Germinal center (tissue), 1 donor: ENCODE data around the gene CDH11.

Experiments
- DNase-seq: peaks from one replicate; pipeline ENCODE4 v3.0.0; 2012; ENCODE audit warnings: mixed read lengths, low spot score

Gene CDH11

DNA sequence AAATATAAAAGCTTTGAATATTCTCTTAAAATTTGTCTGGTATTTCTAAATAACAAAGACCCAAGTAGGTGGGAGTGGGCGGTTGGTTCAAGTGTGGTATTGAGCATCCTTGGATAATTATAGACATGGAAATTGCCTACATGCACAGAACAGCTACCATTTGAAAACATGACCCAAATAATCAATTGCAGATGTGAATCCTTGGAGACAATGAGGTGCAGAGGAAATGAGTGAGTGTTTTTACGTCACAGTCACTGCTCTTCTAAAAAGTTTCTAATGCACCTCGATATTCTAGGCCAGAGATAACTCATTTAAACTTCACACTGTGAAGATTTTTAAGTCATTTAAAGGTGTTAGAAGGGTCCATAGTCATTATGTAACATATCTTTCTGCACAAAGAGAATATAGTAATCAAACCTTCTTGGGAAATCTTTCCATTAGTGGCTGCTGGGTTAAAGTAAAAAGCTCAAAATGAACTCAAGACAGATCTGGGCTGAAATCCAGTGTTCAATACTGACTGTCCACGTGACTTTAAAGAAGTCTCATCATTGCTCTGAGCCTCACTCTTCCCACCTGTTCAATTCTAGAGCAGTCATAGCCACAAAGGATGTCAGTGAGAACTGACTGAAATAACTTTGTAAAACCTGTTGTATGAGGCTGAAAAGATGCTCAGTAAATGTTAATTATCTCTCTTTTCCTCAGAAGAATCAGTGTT lies 144.5 kb downstream of the CDH11 start:
- DNase-seq: no peak

GRCh38 chr16:64975821-64976220 lies 146.0 kb downstream of the CDH11 start:
- DNase-seq: no peak

- DNase-seq: no peak
These were observed 147.5 kb downstream of the CDH11 start for GRCh38 chr16:64974381-64974780.

DNA sequence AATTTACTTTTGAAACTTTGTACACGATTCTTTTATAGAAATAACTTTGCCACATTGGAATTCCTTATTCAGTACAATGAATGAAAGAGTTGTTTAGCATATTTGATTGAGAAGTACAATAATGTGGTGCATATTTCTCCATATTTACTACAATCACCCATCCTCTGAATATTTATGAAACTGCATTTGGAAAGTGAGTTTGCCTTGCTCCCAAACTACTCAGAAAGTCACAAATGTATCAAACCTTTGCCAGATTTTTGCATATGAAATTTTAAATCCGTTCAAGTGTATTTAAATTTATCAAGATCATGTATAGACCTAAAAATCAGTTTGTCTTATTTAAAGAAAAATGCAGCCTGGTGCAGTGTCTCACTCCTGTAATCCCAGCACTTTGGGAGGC lies 148.7 kb downstream of the CDH11 start:
- no peak for DNase-seq

GRCh38 chr16:64971171-64971570 lies 150.7 kb downstream of the CDH11 start:
- DNase-seq: no peak

- no peak for DNase-seq
These were observed 152.6 kb downstream of the CDH11 start for GRCh38 chr16:64969221-64969620.

DNA sequence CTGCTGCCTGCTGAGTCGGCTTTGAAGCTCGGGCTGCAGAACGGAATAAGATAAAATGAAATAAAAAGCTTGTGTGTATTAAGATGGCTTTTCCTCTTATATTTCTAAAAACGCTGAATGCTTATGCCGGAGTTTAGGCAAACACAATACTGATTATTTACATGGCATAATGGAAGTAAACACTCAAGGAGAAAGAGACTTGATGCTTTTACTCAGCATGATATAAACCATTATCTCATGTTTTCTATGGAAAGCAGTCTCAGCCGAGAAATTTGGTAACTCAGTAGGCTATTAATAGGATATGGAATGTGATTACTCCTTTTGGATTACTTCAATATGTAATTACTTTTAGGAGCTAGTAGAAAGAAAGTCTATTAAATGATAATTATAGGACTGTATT lies 153.3 kb downstream of the CDH11 start:
- DNase-seq: no peak

DNA sequence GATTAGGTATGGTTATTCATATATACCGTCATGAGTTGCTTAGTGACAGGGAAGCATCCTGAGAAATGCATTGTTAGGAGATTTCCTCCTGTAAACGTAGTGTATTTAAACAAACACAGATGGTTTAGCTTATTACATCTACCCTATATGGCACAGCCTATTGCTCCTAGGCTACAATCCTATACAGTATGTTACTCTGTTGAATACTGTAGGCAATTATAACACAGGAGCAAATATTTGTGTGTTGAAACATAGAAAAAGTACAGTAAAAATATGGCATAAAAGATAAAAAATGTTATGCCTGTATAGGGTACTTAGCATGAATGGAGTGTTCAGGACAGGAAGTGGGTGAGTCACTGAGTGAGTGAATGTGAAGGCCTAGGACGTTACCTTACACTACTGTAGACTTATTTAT lies 157.7 kb downstream of the CDH11 start:
- DNase-seq: no peak

GRCh38 chr16:64962786-64963185 lies 159.1 kb downstream of the CDH11 start:
- DNase-seq: no peak

DNA sequence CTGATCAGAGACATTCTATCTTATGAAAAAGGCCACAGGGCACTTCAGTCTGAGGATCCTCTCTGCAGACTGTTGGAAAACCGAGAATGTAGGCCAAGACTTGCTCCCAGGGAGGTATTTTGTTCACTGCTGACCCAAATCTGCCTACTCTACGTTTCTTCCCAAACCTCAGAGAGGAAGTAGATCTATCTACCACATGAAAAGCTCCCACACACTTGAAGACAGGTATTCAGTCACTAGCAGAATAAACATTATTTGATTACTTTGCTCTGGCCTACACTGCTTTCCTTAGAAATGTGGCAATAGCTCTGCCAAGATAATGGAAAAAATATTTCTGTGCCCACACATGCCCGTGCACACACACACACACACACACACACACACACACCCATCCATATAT lies 164.6 kb downstream of the CDH11 start:
- no peak for DNase-seq

DNA sequence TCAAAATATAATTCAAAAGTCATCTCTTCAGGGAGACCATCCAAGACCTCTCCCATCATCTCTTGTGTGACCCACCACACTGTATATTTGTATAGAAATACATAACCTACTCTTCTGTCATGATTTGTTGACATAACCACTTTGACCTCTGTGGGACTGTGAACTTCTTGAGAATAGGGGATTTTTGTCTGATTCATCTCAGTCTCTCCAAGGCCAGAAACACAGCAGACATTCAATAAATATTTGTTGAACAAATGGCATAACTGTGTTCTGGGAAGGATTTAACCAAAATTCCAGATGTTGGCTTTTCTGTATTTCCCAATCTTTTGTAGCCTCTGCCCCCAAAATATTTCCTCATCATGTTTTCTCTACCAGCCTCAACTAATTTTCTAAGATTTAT lies 169.7 kb downstream of the CDH11 start:
- no peak for DNase-seq

GRCh38 chr16:64951193-64951592 lies 170.7 kb downstream of the CDH11 start:
- no peak for DNase-seq

- DNase-seq: no peak
These were observed 171.1 kb downstream of the CDH11 start for GRCh38 chr16:64950731-64951130.

DNA sequence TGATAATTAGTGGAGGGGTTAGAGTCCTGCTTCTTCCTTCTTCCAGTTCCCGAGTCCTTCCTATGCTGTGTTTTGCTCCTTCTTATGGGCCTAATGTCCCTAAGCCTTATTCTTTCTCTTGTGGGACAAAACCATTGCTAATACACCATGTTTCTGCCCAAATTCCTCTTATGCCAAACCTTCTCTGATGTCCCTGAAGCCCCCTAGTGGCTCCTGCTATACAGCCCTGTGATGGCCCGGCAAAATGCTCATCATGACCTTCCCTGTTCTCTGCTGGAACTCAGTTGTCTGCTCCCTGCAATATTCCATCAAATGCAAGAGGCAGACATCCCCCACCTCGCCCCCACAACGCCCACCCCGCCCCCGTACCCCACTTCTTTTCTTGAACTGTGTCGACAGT lies 171.6 kb downstream of the CDH11 start:
- DNase-seq: no peak

DNA sequence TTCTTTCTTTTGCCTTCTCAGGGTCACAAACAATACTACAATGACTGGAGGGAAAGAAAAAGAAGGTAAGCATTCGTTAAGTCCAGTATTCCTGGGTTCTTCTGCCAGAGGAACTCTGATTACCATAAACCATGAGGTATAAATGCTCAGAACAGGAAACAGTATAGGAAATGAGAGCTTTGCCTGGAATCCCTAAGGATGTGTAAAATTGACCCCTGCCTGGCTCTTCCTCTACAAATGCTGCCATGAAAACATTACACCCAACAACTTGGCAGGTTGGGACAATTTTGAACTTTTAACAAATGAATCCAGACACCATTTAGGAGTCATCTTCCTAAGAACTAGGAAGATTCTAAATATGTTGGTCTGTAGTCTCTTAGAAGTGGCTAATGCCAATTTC lies 173.8 kb downstream of the CDH11 start:
- no peak for DNase-seq

GRCh38 chr16:64947651-64948050 lies 174.2 kb downstream of the CDH11 start:
- no peak for DNase-seq

- DNase-seq: no peak
These were observed 188.0 kb downstream of the CDH11 start for GRCh38 chr16:64933885-64934284.

DNA sequence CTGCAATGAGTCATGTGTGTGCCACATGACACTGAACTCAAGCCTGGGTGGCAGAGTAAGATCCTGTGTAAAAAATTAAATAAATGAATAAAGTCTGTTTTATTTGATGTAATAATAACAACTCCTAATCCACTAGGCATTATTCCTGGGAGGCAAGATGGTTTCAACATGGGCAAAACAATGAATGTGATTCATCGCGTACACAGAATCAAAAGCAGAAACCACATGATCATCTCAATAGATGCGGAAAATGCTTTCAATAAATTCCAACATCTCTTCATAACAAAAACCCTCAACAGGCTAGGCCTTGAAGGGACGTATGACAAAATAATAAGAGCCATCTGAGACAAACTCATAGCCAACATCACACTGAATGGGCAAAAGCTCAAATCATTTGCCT lies 195.4 kb downstream of the CDH11 start:
- DNase-seq: no peak

DNA sequence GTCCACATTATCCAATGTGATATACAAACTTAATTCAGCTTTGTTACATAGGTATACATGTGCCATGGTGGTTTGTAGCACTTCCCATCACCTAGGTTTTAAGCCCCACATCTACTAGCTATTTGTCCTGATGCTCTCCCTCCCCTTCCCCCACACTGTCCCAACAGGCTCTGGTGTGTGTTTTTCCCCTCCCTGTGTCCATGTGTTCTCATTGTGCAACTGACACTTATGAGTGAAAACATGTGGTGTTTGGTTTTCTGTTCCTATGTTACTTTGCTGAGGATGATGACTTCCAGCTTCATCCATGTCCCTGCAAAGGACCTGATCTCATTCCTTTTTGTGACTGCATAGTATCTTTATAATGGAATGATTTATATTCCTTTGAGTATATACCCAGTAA lies 196.7 kb downstream of the CDH11 start:
- no peak for DNase-seq

DNA sequence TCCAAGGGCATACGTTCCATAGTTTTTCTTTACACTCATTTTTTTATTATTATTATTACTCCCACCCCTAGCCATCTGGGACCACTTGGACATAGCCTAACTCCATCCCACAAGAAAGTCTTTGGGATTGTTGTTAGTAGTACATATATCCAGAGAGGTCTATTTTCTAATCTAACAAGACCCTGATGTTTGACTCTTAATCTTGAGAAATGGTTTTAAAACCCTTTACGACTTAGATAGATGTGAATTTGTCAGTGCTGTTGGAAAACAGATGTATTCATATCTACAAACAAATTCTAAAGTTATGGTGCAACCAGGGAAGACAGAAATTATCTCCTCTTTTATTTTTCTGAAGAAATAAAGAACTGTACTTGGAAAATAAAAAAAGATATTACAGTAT lies 197.8 kb downstream of the CDH11 start:
- no peak for DNase-seq

DNA sequence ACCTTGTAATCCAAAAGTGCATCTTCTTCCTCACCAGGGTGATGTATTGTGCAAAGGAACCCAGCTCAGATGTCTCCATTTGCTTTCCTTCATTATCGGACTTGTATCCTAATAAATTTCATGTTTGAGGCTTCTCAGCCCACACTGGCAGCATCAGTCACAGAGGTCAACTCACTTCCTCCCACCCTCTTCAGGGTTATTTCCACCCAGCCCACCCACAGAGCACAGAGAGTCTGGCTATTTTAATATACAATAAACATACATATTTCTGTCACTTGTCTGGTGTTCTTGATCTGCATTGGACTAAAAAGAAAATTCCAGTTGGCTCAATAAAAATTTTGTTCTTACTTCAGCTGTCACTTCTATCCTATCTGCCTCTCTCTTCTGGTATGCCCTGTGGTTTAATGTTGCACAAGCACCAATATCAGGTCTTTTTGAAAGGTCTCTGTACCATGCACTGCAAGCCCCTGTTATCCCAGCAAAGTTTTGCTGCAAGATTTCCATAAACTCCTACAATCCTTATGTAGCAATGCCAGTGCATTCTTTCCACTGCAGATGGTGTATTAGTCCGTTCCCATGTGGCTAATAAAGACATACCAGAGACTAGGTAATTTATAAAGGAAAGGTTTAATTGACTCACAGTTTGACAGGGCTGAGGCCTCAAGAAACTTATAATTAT lies 201.8 kb downstream of the CDH11 start:
- no peak for DNase-seq

- DNase-seq: no peak
These were observed 202.7 kb downstream of the CDH11 start for GRCh38 chr16:64919141-64919540.

GRCh38 chr16:64916051-64916450 lies 205.8 kb downstream of the CDH11 start:
- DNase-seq: no peak

DNA sequence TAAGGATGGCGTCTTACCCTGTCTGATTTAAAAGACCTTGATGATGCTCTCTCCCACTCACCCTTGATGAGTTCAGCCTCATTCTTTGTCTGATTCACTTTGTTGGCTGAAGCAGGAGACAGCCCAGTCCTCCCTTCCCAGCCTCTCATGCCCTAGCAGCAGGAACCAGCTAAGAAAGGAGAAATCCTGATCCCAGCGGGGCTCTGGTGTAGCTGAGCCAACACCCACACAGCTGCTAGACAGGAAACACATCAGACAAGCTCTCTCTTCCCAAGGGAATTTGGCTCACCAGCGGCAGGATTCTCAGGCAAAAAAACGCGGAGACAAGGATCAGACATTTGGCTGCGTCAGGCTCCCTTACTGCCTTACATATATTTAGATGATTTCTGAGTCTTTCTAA lies 211.5 kb downstream of the CDH11 start:
- no peak for DNase-seq
